NCI-H2196 (cell line): ENCODE measurements around the gene SP9.

ENCODE experiments used
- DNase-seq: peaks from one replicate; lab custom pipeline; 2025; ENCODE audit not compliant: unreplicated experiment; lab: John Stamatoyannopoulos, UW

SP9 gene

DNA sequence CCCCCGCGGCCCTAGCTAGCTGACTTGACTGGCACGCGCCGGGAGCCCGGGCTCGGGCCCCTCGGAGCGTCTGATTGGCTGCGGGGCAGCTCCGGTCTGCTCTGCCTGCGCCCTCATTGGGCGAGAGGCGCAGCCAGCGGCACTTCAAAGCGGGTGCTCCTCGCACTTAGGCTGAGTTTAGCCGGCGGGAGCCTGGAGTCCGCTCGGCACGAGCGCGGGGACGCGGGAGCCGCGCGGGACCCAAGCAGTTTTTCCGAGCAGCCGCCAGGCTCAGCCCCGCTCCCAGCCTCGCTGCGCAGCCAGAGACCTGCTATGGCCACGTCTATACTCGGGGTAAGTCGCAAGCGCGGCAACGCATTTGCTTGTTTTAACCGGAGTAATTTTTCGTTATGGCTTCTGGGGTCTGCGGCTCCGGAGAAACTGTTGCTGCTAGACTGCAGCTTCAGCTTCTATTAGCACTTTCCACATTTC lies at the start of gene SP9:
TSS of gene SP9 (plus strand) at position 174 of the 471 bp plus-strand sequence. CDS start at position 313, 139 bp downstream.
- no peak for DNase-seq

DNA sequence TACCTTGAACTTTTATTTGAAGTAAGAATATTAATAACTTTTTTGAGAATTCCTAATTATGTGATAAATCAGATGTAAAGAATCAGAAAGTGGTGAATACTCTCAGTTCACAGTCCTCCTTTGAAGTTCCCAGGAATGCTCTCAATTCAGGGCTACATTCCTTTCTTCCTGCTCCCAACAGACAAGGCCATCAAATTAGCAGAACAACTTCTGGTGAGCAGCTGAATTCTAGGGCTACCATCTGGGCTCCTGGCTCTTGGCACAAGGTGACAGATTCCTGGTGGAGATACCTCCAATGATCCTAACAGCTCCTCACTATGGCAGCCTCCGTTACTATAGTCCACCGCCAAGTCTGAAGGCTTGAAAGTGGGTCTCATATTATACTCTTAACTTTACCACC lies 48.6 kb upstream of the SP9 start:
- DNase-seq: no peak

DNA sequence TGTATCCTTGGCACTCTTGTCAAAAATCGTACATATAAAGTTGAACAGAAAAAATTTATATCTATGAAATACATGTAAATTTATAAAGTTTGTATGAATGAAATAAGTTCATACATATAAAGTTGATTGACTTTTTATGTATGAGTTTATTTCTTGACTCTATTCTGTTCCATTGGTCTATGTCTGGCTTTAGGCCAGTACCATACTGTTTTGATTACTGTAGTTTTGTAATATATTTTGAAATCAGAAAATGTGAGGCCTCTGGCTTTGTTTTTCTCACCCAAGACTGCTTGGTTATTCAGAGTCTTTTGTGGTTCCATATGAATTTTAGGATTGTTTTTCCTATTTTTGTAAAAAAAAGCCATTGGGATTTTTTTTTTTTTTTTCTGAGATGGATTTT lies 41.8 kb upstream of the SP9 start:
- no peak for DNase-seq

DNA sequence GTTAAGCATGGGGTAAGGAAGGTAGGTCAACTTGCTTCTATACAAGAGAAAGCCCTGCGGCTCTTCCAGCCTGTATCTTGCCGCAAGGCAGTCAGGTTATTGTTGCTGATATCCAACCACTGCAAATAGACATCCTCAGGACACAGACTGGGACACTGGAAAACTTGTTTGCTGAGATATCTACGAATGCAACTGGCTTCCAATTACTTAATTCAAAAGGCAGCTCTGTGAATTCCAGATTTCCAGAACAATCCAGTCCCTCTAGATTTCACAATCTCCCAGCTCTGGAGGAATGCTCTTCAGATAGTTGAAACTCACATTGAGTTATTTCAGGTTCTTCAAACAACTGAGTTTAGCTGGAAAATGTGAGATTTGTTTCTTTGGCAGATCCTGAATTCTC lies 34.6 kb upstream of the SP9 start:
- no peak for DNase-seq

DNA sequence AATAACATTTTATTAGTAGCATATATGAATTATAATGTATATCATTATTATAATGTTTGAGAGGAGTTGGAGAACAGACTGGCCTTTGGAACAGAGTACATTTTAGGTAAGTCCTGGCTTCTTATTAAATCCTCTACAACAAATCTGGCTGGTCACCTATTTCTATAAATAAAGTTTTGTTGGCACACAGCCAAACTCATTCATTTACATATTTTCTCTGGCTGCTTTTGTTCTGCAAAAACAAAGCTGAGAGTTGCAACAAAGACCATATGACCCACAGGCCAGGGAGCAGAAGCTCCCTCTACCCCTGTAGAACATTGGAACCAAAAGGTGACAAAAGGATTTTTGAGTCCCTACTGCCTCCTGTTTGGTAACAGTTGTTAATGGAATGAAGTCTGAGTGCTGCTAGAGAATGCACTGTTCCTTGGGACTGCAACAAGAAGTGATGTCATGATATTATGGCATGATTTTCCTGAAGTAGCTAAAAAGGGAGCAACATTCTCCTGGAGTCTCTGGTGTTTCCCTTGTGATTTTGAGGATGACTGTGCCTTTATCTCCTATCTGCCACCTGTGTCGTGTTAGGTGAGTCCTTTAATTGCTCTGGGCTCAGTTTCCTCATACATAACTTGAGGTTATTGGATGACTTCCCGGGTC lies 22.0 kb upstream of the SP9 start:
- no peak for DNase-seq

DNA sequence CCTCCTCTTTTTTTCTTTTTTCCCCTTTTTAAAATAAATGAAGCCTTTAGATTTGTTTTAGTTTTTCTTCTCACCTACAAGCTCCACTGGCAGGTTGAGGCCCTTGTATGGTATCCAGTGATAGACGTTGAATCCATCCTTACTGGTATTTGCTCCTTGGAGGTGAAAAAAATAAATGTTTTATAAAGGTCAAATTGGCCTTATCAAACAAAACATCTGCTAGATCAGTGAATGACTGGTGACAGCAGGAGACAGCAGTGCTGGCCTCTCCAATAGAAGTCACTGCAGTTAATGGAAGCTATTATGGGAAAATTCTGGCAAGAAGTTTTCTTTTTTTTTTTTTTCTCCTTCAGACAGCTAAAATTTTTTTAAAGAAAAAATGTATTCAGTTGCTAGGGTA lies 12.6 kb upstream of the SP9 start:
- DNase-seq: no peak

DNA sequence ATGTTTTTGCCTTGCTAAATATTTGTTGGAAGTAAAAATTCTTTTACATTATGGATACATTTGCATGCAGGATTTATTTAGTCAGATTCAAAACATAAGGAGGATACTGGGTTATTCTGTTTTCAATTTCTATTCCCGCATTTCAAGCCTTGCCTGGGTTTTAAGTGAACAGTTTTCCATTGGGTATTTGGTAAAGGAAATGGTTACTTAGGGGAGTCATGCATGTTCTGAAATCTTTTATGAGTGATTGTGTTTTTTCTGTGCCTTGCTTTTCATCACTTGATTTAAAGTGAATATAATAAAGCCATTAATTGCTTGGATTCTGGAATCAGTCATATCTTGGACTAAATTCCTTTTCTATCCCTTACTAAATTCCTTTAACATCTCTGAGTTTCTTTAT lies 12.0 kb upstream of the SP9 start:
- no peak for DNase-seq

DNA sequence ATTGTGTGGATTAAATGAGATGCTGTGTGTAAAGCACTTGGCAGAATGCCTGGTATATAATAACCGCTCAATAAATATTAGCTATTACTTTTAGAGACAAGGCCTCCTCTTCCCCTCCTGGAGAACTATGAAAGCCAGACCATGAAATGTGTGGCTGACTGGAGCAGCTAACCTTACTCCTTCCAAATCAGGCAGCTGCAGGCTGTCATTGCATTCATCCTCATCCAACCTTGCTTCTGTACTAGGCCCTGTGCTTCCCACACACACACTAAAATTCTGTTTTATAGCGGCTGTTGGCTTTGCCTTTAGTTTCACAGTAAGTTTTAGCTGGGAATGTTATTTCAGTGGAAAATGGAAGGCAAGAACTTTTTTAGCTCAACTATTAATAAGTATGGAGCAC lies 10.2 kb upstream of the SP9 start:
- DNase-seq: no peak

DNA sequence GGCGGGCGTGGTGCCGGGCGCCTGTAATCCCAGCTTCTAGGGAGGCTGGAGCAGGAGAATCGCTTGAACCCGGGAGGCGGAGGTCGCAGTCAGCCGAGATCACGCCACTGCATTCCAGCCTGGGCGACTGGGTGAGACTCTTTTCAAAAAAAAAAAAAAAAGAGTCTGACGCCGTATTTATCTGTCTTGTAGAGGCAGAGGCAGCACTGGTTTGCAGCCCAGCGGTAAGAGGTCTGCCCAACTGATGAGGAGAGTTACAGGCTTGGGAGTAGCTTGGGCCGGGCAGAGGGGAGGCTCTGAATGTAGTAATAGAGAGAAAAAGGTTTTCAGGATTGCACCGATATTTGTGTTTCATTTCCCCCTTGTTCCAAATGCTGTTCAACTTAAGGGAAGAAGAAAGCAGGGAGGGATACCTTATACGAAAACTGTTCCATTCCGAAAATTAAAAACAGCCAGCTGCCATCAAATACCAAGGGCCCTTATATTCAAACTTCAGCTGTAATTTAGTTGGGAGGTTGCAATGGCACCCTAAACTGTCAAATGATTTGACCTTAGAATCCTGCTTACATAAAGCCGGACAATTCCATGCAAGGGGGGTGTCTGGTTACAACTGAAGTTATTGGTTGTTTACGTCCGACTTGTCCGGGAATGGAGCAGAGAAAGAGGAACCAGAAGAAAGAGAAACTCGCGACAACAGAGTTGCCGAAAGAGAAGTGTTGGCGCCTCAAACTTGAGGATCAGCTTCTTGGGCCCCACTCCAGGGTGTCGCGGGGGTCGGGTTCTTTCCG lies 9.2 kb upstream of the SP9 start:
- DNase-seq: no peak

DNA sequence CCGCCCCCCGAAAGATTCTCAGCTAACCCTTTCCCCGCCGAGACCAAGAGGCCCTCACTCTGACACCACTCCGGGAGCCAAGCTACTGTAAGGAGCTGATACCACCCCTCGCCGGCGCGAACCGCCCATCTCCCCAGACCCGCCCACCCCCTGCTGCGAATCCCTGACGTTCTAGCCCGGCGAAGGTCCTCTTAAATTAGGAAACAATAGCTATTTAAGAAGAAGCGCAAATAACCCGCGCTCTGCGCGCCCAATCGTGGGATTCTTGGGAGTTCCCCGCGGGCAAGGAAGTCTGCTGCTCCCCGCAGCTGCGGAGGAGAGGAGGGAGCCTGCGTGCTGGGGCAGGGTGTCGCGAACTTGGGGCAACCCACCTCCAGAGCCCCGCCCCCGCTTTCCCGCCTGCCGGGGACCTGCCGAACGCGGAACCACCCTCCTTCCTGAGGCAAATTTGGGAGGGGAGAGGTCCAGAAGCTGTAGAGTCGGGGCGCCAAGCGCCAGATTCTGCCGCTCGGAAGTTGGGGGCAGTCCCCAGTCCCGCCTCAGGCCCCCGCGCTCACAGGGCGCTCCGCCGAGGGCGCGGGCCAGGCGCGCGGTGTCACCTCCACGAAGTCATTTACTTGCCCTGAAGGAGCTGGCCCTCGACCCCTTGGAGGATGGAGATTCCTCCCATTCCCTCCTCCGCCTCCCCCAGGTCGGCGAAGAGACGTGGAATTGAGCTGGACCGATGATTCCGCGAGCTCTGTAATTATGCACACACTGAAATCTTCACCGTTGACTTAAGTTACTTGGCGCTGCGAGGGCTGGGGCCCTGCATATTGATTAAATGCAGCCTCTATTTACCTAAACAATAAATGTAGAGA lies 8.4 kb upstream of the SP9 start:
- DNase-seq: no peak

DNA sequence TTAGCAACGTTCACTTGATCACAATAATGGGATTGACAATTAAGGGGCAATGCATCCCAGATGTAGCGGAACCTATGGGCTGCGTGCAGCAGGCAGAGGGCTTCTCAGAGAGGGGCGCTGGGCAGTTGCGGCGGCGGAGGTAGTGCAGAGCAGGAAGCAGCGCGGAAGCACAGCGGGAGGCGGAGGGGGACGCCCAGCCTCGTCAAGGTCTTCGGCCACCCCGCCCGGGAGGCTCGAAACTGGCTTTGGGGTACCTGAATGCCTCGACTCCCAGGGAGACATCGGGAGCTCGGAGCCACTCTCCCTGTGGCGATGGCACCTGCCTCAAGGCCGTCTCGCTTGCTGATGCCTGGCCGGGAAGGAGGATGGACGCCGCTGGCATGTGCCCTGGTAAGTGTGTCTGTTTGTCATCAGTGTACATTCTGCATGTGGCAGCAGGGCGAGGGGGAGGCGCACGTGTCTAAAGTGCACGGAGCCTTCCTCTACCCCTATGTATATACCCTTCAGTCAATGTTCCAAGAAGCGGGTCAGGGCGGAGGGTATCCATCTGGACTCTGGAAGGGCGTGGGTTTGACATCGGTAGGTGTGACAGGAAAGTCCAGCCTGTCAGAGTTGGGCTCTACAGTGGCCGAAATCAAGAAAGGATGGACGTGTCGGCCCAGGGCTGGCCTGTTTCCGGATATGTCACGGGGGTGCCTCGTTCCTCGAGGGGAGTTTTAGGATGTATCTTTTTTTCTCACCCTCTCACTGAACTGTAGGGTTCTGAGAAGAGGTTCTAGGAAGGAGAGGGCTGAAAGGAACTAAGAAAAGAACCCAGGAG lies 7.5 kb upstream of the SP9 start:
- DNase-seq: no peak

DNA sequence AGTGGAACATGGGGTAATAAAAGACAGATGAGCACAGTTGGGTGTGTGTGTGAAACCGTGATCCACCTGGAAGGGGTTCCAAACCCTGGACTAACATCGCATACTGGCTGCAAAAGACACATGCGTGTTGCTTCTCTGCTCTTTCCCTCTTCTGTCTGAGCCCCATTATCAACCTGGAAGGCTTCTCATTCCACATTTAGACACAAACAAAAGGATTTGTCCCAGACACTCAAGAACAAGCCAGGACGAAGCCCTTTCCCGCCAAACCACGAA lies 7.0 kb upstream of the SP9 start:
- no peak for DNase-seq

DNA sequence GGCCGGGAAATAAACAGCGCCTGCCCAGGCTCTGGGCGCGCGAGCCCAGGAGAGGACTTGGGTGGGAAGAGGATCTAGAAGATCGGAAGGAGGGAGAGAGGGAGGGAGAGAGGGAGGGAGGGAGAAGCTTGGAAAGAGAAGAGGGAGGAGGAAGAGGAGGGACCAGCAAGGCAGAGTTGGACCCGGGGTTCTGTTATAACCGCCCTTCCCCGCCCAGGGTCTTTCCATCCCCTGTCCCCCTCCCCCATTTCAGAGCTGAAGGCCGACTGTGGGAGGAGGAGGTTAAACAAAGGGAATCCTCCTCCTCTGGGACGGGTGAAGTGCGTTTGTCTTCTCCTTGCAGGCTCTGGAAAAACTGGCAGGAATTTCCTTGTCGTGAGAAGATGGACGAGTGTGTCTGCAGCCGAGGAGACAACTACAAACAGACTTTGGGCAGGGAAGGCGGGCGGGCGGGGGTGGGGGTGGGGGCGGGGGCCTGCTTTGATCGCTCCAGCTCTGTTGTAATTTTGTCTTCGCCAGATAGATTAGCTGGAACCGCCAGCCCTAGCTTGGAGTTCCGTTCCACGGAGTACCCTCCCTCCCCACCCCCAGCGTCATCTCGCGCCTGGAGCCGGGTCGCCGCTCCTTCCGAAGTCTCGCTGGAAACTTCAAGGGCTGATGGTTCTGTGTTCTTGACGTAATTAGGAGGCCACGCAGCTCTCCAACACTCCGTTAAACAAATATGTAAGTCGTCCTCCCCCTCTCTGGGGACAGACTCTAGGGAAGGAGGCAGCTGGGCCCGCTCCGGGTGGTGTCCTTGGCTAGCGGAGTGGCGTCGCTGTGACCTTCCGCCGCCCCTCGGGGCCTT lies 6.4 kb upstream of the SP9 start:
- DNase-seq: no peak

DNA sequence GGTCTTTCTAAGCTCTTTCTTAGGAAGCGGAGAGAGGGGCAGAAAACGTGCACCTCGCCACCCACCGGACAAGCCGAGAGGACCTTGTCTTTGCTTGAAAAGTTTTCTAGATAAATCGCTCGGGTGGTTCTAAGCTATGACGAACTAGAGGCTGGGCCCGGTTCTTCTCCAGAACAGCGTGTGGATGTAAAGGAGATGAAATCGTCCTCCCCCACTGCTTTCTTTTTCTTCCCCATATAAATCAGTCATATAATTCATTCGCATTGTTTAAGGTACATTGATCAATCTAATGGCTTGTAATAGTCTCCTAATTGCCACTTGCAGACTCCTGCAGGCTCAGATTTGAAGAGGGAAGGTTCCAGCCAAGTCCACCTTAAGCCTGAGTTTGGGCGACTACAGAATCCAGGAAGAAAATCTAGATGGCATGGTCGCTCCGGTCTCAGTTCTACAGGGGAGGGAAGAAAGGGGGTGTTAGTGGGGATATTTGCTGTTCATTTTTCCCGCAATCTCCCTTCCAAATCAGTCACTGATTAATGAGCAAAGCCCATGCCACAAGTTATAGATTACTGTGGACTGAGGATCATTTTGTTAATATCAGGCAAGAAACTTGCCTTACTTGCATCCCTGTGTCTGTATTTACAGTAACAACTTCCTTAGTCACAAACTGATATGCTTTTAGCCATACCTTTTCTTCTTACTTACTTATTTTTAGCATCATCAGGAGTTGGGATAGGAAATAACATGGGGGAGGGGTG lies 5.6 kb upstream of the SP9 start:
- DNase-seq: no peak

DNA sequence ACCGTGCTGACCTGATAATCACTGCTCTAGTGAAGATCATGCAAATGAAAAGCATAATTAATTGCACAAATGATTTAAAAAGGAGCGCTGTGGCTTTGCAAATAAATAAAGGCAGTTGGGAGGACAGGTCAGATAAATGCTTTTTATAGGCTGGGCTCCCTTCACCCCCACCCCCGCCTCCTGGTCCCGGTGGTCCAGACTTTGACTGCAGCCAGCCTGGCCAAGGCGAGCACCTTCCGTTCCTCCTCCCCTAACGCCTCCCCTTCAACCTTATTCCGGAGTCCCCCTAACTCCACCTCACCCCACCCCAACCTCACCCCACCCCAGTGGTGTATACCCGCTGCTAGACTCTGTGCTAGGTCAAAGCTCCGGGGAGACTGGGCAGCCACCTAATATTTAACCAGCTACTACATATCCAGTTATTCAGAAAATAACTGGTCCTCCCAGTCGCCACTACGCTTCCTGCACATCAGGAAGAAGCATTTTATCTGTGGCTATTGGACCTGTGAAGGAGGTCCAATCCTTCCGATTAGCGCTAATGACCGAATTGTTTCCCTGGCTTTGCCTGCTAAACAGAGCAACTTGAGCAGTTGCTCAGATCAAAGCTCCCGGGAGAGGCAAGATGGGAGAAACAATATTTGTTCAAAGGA lies 3.7 kb upstream of the SP9 start:
- no peak for DNase-seq

DNA sequence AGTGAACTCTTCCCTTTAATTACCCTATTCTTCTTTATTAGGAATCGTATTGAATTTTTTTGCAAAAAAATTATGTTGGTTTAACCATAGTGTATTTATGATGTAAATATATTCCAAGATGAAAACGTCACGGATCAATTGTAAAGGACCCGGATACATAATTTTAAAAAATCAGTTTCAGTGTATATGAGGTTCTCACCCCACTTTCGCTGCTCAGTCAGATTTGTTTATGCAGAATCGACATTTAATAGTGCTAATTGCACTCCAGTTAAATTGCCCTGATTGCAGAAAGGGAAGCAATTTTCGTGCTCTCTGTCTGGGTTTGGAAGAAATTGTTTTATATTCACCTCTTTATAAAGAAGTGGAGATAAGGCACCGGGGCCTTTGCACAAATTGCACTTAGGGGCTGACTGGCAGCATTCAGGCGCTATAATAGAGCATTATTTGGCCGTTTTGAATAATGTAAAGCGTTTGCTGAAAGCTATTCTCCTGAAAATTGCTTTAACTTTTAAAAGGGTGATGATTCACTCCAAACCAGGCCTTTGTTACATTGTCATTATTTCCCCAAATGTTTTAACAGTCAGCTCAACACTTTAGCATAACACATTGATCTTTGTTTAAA lies 3.0 kb upstream of the SP9 start:
- DNase-seq: no peak

DNA sequence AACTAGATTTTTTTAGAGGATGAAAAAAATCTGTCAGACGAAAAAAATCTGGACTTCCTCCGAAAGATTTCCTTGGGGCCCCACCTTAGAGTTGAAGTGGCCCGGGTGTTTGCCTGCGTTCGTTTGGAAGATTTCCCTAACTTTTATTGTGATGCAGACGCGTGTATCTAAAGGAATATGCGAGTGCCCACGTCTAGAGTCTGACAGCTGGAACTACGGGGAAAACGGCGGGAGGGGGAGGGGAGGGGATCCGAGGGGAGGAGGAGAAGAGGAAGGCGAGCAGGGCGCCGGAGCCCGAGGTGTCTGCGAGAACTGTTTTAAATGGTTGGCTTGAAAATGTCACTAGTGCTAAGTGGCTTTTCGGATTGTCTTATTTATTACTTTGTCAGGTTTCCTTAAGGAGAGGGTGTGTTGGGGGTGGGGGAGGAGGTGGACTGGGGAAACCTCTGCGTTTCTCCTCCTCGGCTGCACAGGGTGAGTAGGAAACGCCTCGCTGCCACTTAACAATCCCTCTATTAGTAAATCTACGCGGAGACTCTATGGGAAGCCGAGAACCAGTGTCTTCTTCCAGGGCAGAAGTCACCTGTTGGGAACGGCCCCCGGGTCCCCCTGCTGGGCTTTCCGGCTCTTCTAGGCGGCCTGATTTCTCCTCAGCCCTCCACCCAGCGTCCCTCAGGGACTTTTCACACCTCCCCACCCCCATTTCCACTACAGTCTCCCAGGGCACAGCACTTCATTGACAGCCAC lies 2.4 kb upstream of the SP9 start:
- no peak for DNase-seq

DNA sequence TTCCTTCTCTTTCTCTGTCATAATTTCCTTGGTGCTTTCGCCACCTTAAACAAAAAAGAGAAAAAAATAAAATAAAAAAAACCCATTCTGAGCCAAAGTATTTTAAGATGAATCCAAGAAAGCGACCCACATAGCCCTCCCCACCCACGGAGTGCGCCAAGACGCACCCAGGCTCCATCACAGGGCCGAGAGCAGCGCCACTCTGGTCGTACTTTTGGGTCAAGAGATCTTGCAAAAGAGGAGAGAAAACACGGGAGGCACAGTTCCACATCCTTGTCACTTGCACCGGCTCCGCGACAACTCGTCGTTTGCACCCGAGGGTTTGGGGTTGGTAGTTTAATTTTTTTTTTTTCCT lies 1.8 kb upstream of the SP9 start:
- DNase-seq: no peak
